Upper lobe of left lung (tissue), 4 donors: Measurements from ENCODE around the gene NEK4.

Experiments
- CTCF ChIP-seq, 6 experiments: fragments of 450-650 bp in 4 of 6; fragments of 200-600 bp in 2 of 6; sonication (generic) in 2 of 6; IDR thresholded peaks; one replicate each; pipeline ENCODE4 v1.5.1; 2016 to 2019; ENCODE audit warnings: antibody characterized with exemption in 6 of 6
- EP300 ChIP-seq, 4 donors: sonication (generic); formaldehyde crosslinking; IDR thresholded peaks; one replicate each; pipeline ENCODE4 v1.5.1; 2017; ENCODE audit warnings: antibody characterized with exemption in 4 of 4, control low read depth in 2 of 4
- POLR2A ChIP-seq, 4 donors: fragments of 450-650 bp; IDR thresholded peaks; one replicate each; pipeline ENCODE4 v1.5.1; 2016 to 2017; ENCODE audit warnings: antibody characterized with exemption in 4 of 4, mild to moderate bottlenecking in 2 of 4
- POLR2AphosphoS5 ChIP-seq, 2 donors: sonication (generic); formaldehyde crosslinking; IDR thresholded peaks; one replicate each; pipeline ENCODE4 v1.5.1; 2017; ENCODE audit warnings: antibody characterized with exemption in 2 of 2

- TF ChIP-seq POLR2AphosphoS5 (IDR thresholded peaks at IDR 0.05) = no peak
- TF ChIP-seq POLR2A (IDR thresholded peaks at IDR 0.05) = no peak
- no peak for TF ChIP-seq CTCF (IDR thresholded peaks at IDR 0.05)
- TF ChIP-seq EP300 (IDR thresholded peaks at IDR 0.05) = no peak
These were observed 13.4 kb upstream of the NEK4 start for GRCh38 chr3:52784021-52784621.
